HG02840 (cell line): ENCODE results near the gene SMARCC1.
"Not testable (repeated sequence)": the region's sequence is repeated elsewhere in the genome, so short reads cannot be mapped to it uniquely, and the experiment has no call there.

ENCODE experiments used
- ATAC-seq: cut with Tn5 transposase; IDR thresholded peaks from one replicate; pipeline ENCODE4 v1.9.1; 2021; ENCODE audit warnings: mild to moderate bottlenecking, moderate library complexity, moderate number of reproducible peaks; ENCODE audit not compliant: unreplicated experiment, low FRiP score

Gene SMARCC1

GRCh38 chr3:47772788-47773187 lies 8.9 kb downstream of the SMARCC1 start:
- ATAC-seq, result no peak

GRCh38 chr3:47772047-47772446 lies 9.6 kb downstream of the SMARCC1 start:
- no peak for ATAC-seq

- ATAC-seq, result no peak
These were observed 15.5 kb downstream of the SMARCC1 start for GRCh38 chr3:47766186-47766585.

- ATAC-seq, result no peak
These were observed 19.5 kb downstream of the SMARCC1 start for GRCh38 chr3:47762233-47762632.

GRCh38 chr3:47761046-47761445 lies 20.6 kb downstream of the SMARCC1 start:
- ATAC-seq, result no peak

GRCh38 chr3:47760207-47760606 lies 21.5 kb downstream of the SMARCC1 start:
- ATAC-seq, result not testable (repeated sequence)

GRCh38 chr3:47758261-47759025 lies 23.2 kb downstream of the SMARCC1 start:
- no peak for ATAC-seq

GRCh38 chr3:47752716-47753115 lies 29.0 kb downstream of the SMARCC1 start:
- ATAC-seq, result no peak

GRCh38 chr3:47750811-47751354 lies 30.8 kb downstream of the SMARCC1 start:
- ATAC-seq, result not testable (repeated sequence)

- no peak for ATAC-seq
These were observed 34.1 kb downstream of the SMARCC1 start for GRCh38 chr3:47747558-47747957.

GRCh38 chr3:47746264-47746663 lies 35.4 kb downstream of the SMARCC1 start:
- no peak for ATAC-seq

GRCh38 chr3:47743855-47744254 lies 37.8 kb downstream of the SMARCC1 start:
- no peak for ATAC-seq

- not testable (repeated sequence) for ATAC-seq
These were observed 38.3 kb downstream of the SMARCC1 start for GRCh38 chr3:47743352-47743751.

GRCh38 chr3:47741925-47742324 lies 39.8 kb downstream of the SMARCC1 start:
- ATAC-seq, result no peak

GRCh38 chr3:47732143-47732542 lies 49.5 kb downstream of the SMARCC1 start:
- ATAC-seq, result no peak

- no peak for ATAC-seq
These were observed 50.6 kb downstream of the SMARCC1 start for GRCh38 chr3:47731061-47731460.

- no peak for ATAC-seq
These were observed 58.8 kb downstream of the SMARCC1 start for GRCh38 chr3:47722859-47723258.

GRCh38 chr3:47717448-47717847 lies 64.2 kb downstream of the SMARCC1 start:
- ATAC-seq, result not testable (repeated sequence)

- no peak for ATAC-seq
These were observed 65.0 kb downstream of the SMARCC1 start for GRCh38 chr3:47716656-47717055.

GRCh38 chr3:47715928-47716327 lies 65.8 kb downstream of the SMARCC1 start:
- no peak for ATAC-seq

- no peak for ATAC-seq
These were observed 67.1 kb downstream of the SMARCC1 start for GRCh38 chr3:47714606-47715005.

- ATAC-seq, result no peak
These were observed 68.0 kb downstream of the SMARCC1 start for GRCh38 chr3:47713655-47714054.
